HL-60/S4 treated with retinoic acid at 250 ng/mL for 4 days and 3 days (cell line): ENCODE results near the gene LPAR3.
"Not testable (repeated sequence)": the region's sequence is repeated elsewhere in the genome, so short reads cannot be mapped to it uniquely, and the experiment has no call there.

Experiments used
- in situ Hi-C: fragments of 300-500 bp; cut with MboI; formaldehyde crosslinking; loops from 2 replicates; pipeline ENCODE4 v1.7.0; 2022; ENCODE audit warnings: low sequenced_read_pairs

Gene LPAR3

GRCh38 chr1:84892705-84893618 lies at the start of gene LPAR3:
Gene LPAR3 (minus strand): TSS chr1:84893206. CDS start chr1:84866120, 27,086 bp downstream.
- in situ Hi-C loops: no loop called here

- in situ Hi-C loops: loop anchor here (25.0 kb wide), 1 partner anchor 320 kb away; the partner anchor contains the start of gene C1orf52
Measured at GRCh38 chr1:84941843-84942242, 48.8 kb upstream of the LPAR3 start.

- in situ Hi-C loops: loop anchor here (25.0 kb wide), 1 partner anchor 322 kb away; the partner anchor contains the start of gene C1orf52
Measured at GRCh38 chr1:84940481-84940880, 47.5 kb upstream of the LPAR3 start.

- in situ Hi-C loops: loop anchor here (25.0 kb wide), 1 partner anchor 323 kb away; the partner anchor contains the start of gene C1orf52
Measured at GRCh38 chr1:84939761-84940160, 46.8 kb upstream of the LPAR3 start.

GRCh38 chr1:84939151-84939550 lies 46.1 kb upstream of the LPAR3 start:
- in situ Hi-C loops: loop anchor here (25.0 kb wide), 1 partner anchor 323 kb away; the partner anchor contains the start of gene C1orf52

- in situ Hi-C loops: loop anchor here (25.0 kb wide), 1 partner anchor 326 kb away; the partner anchor contains the start of gene C1orf52
Measured at GRCh38 chr1:84936116-84936810, 43.3 kb upstream of the LPAR3 start.

- in situ Hi-C loops: loop anchor here (25.0 kb wide), 1 partner anchor 329 kb away; the partner anchor contains the start of gene C1orf52
Measured at GRCh38 chr1:84933011-84933611, 40.1 kb upstream of the LPAR3 start.

GRCh38 chr1:84930831-84931230 lies 37.8 kb upstream of the LPAR3 start:
- in situ Hi-C loops: loop anchor here (25.0 kb wide), 1 partner anchor 331 kb away; the partner anchor contains the start of gene C1orf52

- in situ Hi-C loops: loop anchor here (25.0 kb wide), 1 partner anchor 332 kb away; the partner anchor contains the start of gene C1orf52
Measured at GRCh38 chr1:84930329-84930728, 37.3 kb upstream of the LPAR3 start.

- in situ Hi-C loops: loop anchor here (25.0 kb wide), 1 partner anchor 333 kb away; the partner anchor contains the start of gene C1orf52
Measured at GRCh38 chr1:84929581-84929980, 36.6 kb upstream of the LPAR3 start.

- in situ Hi-C loops: loop anchor here (25.0 kb wide), 1 partner anchor 333 kb away; the partner anchor contains the start of gene C1orf52
Measured at GRCh38 chr1:84928979-84929378, 36.0 kb upstream of the LPAR3 start.

GRCh38 chr1:84923317-84923716 lies 30.3 kb upstream of the LPAR3 start:
- in situ Hi-C loops: no loop called here

GRCh38 chr1:84920159-84920558 lies 27.2 kb upstream of the LPAR3 start:
- in situ Hi-C loops: no loop called here

GRCh38 chr1:84919461-84919970 lies 26.5 kb upstream of the LPAR3 start:
- in situ Hi-C loops: no loop called here

GRCh38 chr1:84918726-84919336 lies 25.8 kb upstream of the LPAR3 start:
- in situ Hi-C loops: no loop called here

GRCh38 chr1:84916897-84917296 lies 23.9 kb upstream of the LPAR3 start:
- in situ Hi-C loops: no loop called here

GRCh38 chr1:84913555-84913892 lies 20.5 kb upstream of the LPAR3 start:
- in situ Hi-C loops: no loop called here

GRCh38 chr1:84912726-84913554 lies 19.9 kb upstream of the LPAR3 start:
- in situ Hi-C loops: no loop called here

GRCh38 chr1:84908746-84909464 lies 15.9 kb upstream of the LPAR3 start:
- in situ Hi-C loops: not testable (repeated sequence)
